ENCODE measurements around the gene TTC24.
A peak's percentile ranks its signal among the peaks of the same experiment; 100 is the strongest.

DNA sequence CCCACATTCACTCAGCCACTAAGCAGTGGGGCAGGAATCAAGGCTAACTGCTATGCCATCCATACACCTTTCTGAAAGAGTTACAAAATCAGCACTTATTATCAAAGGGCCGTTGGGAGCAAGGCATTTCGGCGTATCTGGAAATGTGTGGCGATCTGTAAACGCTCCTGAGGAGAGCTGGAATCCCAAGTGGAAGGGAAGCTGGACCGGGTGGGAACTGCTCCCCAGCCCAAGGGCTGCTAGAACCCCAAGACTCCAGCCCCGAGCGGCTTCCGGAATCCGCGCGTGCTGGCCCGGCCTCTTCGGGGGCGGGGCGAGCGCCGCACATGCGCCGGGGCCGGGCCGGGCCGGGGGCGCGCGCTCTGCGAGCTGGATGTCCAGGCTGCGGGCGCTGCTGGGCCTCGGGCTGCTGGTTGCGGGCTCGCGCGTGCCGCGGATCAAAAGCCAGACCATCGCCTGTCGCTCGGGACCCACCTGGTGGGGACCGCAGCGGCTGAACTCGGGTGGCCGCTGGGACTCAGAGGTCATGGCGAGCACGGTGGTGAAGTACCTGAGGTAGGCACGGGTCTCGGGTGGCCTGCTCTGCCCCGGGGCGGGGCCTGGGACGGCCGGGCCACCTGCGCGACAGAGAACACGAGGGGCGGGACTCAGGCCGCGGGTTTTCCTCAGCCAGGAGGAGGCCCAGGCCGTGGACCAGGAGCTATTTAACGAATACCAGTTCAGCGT is 12.1 kb downstream of the TTC24 start, which contains the start of gene NAXE:
- TF ChIP-seq, protein P1, sequence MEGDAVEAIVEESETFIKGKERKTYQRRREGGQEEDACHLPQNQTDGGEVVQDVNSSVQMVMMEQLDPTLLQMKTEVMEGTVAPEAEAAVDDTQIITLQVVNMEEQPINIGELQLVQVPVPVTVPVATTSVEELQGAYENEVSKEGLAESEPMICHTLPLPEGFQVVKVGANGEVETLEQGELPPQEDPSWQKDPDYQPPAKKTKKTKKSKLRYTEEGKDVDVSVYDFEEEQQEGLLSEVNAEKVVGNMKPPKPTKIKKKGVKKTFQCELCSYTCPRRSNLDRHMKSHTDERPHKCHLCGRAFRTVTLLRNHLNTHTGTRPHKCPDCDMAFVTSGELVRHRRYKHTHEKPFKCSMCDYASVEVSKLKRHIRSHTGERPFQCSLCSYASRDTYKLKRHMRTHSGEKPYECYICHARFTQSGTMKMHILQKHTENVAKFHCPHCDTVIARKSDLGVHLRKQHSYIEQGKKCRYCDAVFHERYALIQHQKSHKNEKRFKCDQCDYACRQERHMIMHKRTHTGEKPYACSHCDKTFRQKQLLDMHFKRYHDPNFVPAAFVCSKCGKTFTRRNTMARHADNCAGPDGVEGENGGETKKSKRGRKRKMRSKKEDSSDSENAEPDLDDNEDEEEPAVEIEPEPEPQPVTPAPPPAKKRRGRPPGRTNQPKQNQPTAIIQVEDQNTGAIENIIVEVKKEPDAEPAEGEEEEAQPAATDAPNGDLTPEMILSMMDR (IDR thresholded peaks at IDR 0.05) = no peak
- peak; percentile 75 to 81 for TF ChIP-seq POLR2A (IDR thresholded peaks at IDR 0.05)
